ENCODE data around the gene CXCL6.

The CXCL6 gene

DNA sequence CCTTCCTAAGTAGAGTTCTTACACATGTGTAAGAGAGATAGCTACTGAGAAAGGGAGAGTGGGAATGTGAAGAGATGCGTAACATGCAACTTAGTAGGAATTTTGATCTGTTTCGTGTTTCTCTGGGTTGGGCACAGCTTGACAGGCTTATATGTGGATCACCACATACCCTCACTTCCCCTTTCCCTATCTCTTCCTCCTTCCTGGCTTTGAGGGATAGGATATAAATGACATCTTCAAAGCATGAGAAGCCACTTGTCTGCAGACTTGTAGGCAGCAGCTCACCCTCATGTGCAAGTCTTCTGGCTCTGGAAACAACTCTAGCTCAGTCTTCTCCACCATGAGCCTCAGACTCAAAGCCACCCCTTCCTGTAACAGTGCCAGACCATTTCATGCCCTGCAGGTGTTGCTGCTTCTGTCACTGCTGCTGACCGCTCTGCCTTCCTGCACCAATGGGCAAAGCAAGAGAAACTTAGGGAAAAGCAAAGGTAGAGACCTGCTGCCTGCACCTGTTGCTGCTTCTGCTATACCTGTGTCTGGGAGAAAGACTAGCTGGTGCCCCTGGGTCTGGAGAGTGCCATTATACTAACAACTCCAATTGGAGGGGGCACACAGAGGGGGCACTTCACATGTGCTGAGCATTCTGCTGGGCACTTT is 11.2 kb downstream of the CXCL6 start:
- H3K4me3 ChIP-seq (replicated peaks in 1 of 2; ENCODE audit: low read depth in 2 of 2, low read length in 2 of 2): no peak overlapping the region
- DNase-seq (ENCODE audit: low read depth in 2 of 2): no peak
- TF ChIP-seq, protein P1, sequence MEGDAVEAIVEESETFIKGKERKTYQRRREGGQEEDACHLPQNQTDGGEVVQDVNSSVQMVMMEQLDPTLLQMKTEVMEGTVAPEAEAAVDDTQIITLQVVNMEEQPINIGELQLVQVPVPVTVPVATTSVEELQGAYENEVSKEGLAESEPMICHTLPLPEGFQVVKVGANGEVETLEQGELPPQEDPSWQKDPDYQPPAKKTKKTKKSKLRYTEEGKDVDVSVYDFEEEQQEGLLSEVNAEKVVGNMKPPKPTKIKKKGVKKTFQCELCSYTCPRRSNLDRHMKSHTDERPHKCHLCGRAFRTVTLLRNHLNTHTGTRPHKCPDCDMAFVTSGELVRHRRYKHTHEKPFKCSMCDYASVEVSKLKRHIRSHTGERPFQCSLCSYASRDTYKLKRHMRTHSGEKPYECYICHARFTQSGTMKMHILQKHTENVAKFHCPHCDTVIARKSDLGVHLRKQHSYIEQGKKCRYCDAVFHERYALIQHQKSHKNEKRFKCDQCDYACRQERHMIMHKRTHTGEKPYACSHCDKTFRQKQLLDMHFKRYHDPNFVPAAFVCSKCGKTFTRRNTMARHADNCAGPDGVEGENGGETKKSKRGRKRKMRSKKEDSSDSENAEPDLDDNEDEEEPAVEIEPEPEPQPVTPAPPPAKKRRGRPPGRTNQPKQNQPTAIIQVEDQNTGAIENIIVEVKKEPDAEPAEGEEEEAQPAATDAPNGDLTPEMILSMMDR (IDR thresholded peaks at IDR 0.05; ENCODE audit: low read depth, low read length): no peak

DNA sequence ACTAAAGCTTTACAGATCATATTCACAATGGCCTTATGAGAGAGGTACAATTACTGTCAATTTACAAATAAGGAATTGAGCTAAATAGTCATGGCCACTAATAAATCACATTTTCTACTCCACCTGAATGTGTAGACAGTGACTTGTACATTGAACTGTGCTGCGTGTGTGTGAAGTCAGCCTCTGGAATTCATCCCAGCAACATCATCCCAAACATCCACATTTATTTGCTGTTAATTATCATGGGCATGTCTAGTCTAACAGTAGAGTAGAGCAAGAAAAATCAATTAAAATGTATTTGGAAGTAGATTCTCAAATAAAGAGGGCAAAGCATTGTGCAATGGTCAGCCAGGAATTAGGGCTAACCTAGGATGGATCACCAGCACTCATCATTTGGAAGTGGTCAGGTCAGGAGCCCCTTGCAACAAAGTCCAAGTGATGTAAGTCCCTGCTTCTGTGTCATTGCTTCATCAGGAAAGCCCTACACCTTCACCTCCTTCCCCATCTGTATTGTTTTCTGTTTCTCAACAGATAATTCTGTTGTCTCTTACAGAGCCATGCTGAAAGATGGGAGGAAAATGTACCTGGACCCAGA is 11.8 kb downstream of the CXCL6 start:
- H3K4me3 ChIP-seq (replicated peaks in 1 of 2; ENCODE audit: low read depth in 2 of 2, low read length in 2 of 2): no peak overlapping the region
- TF ChIP-seq, protein P1 (IDR thresholded peaks at IDR 0.05; ENCODE audit: low read depth, low read length): no peak
- DNase-seq (ENCODE audit: low read depth in 2 of 2): no peak

DNA sequence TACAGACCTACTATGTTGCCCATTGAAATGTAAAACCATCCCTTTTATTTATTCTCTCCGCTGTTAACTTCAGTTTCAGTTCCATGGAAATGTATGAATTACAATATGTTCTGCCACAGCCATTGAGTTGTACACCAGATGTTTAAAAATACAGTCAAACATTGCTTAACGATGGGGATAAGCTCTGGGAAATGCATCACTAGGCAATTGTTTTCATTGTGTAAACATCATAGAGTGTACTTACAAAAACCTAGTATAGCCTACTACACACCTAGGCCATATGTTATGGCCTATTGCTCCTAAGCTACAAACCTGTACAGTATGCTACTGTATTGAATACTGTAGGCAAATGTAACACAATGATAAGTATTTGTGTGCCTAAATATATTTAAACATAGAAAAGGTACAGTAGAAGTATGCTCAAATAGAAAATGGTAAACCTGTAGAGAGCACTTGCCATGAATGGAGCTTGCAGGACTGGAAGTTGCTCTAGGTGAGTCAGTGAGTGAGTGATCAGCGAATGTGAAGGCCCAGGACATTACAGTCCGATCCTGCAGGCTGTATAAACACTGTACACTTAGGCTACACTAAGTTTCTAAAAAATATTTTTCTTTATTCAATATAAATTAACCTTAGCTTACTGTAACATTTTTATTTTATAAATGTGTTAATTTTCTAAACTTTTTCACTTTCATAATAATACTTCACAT is 13.9 kb downstream of the CXCL6 start:
- DNase-seq (ENCODE audit: low read depth in 2 of 2): peak in 1 of 2 donors; percentile 66
- no peak overlapping the region for H3K4me3 ChIP-seq (replicated peaks in 1 of 2; ENCODE audit: low read depth in 2 of 2, low read length in 2 of 2)
- TF ChIP-seq, protein P1 (IDR thresholded peaks at IDR 0.05; ENCODE audit: low read depth, low read length): no peak

DNA sequence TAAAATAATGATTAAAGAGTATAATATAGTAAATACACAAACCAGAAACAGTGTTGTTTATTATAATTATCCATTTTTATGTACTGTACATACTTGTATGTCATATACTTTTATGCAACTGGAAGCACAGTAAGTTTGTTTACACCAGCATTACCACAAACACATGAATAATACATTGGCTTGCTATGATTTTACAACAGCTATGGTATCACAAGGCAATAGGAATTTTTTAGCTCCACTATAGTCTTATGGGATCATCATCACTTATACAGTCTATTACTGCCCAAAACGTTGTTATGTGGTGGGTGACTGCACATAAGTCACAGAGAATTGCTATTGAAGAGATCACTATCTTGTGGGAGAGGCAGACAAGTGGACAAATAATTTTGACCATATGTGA is 14.8 kb downstream of the CXCL6 start:
- H3K4me3 ChIP-seq (replicated peaks in 1 of 2; ENCODE audit: low read depth in 2 of 2, low read length in 2 of 2): no peak overlapping the region
- TF ChIP-seq, protein P1 (IDR thresholded peaks at IDR 0.05; ENCODE audit: low read depth, low read length): no peak
- no peak for DNase-seq (ENCODE audit: low read depth in 2 of 2)

DNA sequence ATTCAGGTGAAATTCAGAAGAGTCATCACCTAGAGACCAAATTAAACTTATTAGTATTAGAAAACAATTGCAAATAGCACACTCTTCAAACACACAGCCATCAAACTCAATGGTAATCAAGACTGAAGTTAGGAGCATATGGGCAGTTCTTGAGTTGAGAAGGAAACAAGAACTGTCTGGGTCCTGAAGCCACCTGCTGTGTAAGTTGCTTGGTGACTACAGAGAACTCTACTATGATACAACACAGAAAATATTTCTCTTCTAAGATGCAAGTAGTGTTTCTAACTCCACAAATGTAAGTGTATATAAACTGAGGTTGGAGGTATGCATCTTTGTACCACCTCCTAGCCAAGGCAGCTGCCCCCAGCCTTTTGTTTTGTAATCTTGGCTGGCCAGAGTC is 16.3 kb downstream of the CXCL6 start:
- no peak overlapping the region for H3K4me3 ChIP-seq (replicated peaks in 1 of 2; ENCODE audit: low read depth in 2 of 2, low read length in 2 of 2)
- TF ChIP-seq, protein P1 (IDR thresholded peaks at IDR 0.05; ENCODE audit: low read depth, low read length): no peak
- DNase-seq (ENCODE audit: low read depth in 2 of 2): no peak

DNA sequence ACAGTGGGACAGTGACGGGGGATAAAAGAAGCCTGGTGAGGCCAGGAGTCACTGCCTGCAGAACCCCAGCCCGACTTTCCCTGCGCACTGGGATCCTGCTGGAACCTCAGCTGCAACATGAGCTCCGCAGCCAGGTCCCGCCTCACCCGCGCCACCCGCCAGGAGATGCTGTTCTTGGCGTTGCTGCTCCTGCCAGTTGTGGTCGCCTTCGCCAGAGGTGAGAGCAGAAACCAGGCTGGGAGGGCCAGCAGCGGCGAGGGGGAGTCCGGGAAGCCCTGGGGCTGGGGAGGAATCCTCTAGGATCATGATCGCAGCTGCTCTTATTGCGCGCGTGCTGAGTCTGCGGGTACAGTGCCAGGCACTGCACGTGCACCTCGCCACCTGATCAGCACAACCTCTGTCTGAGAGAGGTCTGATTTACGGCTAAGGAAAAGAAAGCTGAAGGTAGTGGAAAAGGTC is 16.8 kb downstream of the CXCL6 start, which contains the start of gene PF4V1:
PF4V1 (plus strand) TSS at position 51 of the 459 bp plus-strand sequence; CDS start at position 118, 67 bp downstream.
- H3K4me3 ChIP-seq (replicated peaks in 1 of 2; ENCODE audit: low read depth in 2 of 2, low read length in 2 of 2): peak within 1 kb of the TSS in 1 of 2 donors; percentile 17
- TF ChIP-seq, protein P1 (IDR thresholded peaks at IDR 0.05; ENCODE audit: low read depth, low read length): peak; percentile 17
- peak in 1 of 2 donors; percentile 41 for DNase-seq (ENCODE audit: low read depth in 2 of 2)
